ENCODE measurements around the gene MBP. TPM values are rescaled to one million over a fixed set of nuclear protein-coding genes. Genes with fewer than 3 reads are reported as not detected.

The MBP gene
- total RNA-seq, 1 donor from 2014 or later: 92.7 TPM

GRCh38 chr18:77173275-77174030 is 40.9 kb upstream of the MBP start:
- Mint-ChIP-seq H3K9me3 (no peaks in the 10 kb centered on the region), H3K4me1 (no peaks in the 10 kb centered on the region), H3K4me3 (no peak overlapping the region), H3K36me3 (ENCODE audit: low read depth) (no peaks in the 10 kb centered on the region), H3K27me3 (peaks cover 3% of the 10 kb centered on the region), H3K27ac (no peak overlapping the region)
- ATAC-seq (ENCODE audit: low read depth): no peak
- ChIA-PET CTCF (no interaction called here), POLR2A (interaction anchor here (1.0 kb wide), 1 partner anchor 41 kb away, joined by 3 read pairs; the partner anchor contains the start of gene MBP)
- intact Hi-C loops (cut with micrococcal nuclease): no loop called here
- no peak for TF ChIP-seq CTCF (IDR thresholded peaks at IDR 0.05)
- no peak for DNase-seq

- CTCF ChIA-PET: interaction anchor here (1.1 kb wide), 1 partner anchor 43 kb away, joined by 3 read pairs; no protein-coding TSS in a partner anchor
- DNase-seq (no peak), ATAC-seq (ENCODE audit: low read depth) (no peak)
- no peak for TF ChIP-seq CTCF (IDR thresholded peaks at IDR 0.05)
- Mint-ChIP-seq H3K4me1 (no peaks in the 10 kb centered on the region), H3K27me3 (peaks cover 3% of the 10 kb centered on the region), H3K27ac (no peak overlapping the region), H3K9me3 (no peaks in the 10 kb centered on the region), H3K36me3 (ENCODE audit: low read depth) (no peaks in the 10 kb centered on the region), H3K4me3 (no peak overlapping the region)
- POLR2A ChIA-PET: no interaction called here
- intact Hi-C loops (cut with micrococcal nuclease): no loop called here
Measured at GRCh38 chr18:77170890-77171410, 38.4 kb upstream of the MBP start.

- ChIA-PET POLR2A (no interaction called here), CTCF (no interaction called here)
- Mint-ChIP-seq H3K4me3 (no peak overlapping the region), H3K4me1 (no peaks in the 10 kb centered on the region), H3K9me3 (no peaks in the 10 kb centered on the region), H3K27me3 (peaks cover 11% of the 10 kb centered on the region), H3K27ac (no peak overlapping the region), H3K36me3 (ENCODE audit: low read depth) (no peaks in the 10 kb centered on the region)
- intact Hi-C loops (cut with micrococcal nuclease): no loop called here
- ATAC-seq (ENCODE audit: low read depth): no peak
- no peak for TF ChIP-seq CTCF (IDR thresholded peaks at IDR 0.05)
- DNase-seq: no peak
Measured at GRCh38 chr18:77168811-77169311, 36.3 kb upstream of the MBP start.

- ChIA-PET POLR2A (no interaction called here), CTCF (no interaction called here)
- no peak for TF ChIP-seq CTCF (IDR thresholded peaks at IDR 0.05)
- Mint-ChIP-seq H3K36me3 (ENCODE audit: low read depth) (no peaks in the 10 kb centered on the region), H3K4me1 (no peaks in the 10 kb centered on the region), H3K27me3 (peaks cover 13% of the 10 kb centered on the region), H3K27ac (no peak overlapping the region), H3K4me3 (no peak overlapping the region), H3K9me3 (no peaks in the 10 kb centered on the region)
- ATAC-seq (ENCODE audit: low read depth) (no peak), DNase-seq (no peak)
- intact Hi-C loops (cut with micrococcal nuclease): no loop called here
Measured at GRCh38 chr18:77167251-77167650, 34.7 kb upstream of the MBP start.

- no peak for ATAC-seq (ENCODE audit: low read depth)
- no peak overlapping the region for H3K27ac Mint-ChIP-seq
Measured at GRCh38 chr18:77166523-77166922, 33.9 kb upstream of the MBP start.

More at GRCh38 chr18:77166523-77166922, 33.9 kb upstream of the MBP start:
- intact Hi-C loops (cut with micrococcal nuclease): no loop called here
- Mint-ChIP-seq H3K4me1 (no peaks in the 10 kb centered on the region), H3K9me3 (no peaks in the 10 kb centered on the region), H3K36me3 (ENCODE audit: low read depth) (no peaks in the 10 kb centered on the region), H3K4me3 (no peak overlapping the region), H3K27me3 (peaks cover 13% of the 10 kb centered on the region)
- no peak for TF ChIP-seq CTCF (IDR thresholded peaks at IDR 0.05)
- ChIA-PET CTCF (no interaction called here), POLR2A (no interaction called here)
- no peak for DNase-seq
